Suprapubic skin (tissue), 4 donors: Measurements from ENCODE around the gene DCST1.

ENCODE experiments used
- EP300 ChIP-seq: sonication (generic); formaldehyde crosslinking; IDR thresholded peaks from one replicate; pipeline ENCODE4 v1.6.1; 2017; ENCODE audit warnings: antibody characterized with exemption
- POLR2A ChIP-seq, 2 donors: fragments of 450-650 bp; IDR thresholded peaks; one replicate each; pipeline ENCODE4 v1.6.1; 2017; ENCODE audit warnings: antibody characterized with exemption in 2 of 2, mild to moderate bottlenecking in 2 of 2, moderate library complexity in 2 of 2
- POLR2AphosphoS5 ChIP-seq, 3 donors: sonication (generic); formaldehyde crosslinking; IDR thresholded peaks; one replicate each; pipeline ENCODE4 v1.6.1; 2017; ENCODE audit warnings: antibody characterized with exemption in 3 of 3
- TF ChIP-seq, protein P1 (sequence below), 2 donors: fragments of 200-600 bp in 1 of 2; fragments of 450-650 bp in 1 of 2; sonication (generic) in 1 of 2; IDR thresholded peaks; one replicate each; pipeline ENCODE4 v1.5.1; 2016 to 2019; ENCODE audit warnings: antibody characterized with exemption in 2 of 2, mild to moderate bottlenecking in 1 of 2, moderate library complexity in 1 of 2

DNA sequence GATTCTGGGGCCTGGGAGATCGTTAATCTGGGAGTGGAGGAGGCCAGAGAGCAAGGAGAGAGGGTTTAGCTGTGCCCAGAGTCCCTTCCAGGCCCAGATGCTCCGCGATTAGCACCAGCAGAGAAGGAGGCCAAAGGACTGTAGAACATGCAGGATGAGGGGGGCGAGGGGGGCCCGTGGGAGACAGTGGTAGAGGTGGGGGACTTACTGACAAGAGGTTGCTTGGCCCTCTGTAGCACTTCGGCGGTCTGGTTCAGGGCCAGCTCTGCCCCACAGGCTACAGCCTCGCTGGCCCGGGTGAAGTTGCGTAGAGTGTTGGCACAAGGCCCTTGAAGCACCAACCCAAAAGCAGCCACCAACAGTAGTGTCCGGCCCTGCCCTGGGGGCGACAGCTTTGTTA, 738 bp upstream of the DCST1 start:
- TF ChIP-seq POLR2AphosphoS5 (IDR thresholded peaks at IDR 0.05) (no peak), POLR2A (IDR thresholded peaks at IDR 0.05) (no peak), EP300 (no peak)
- TF ChIP-seq, protein P1, sequence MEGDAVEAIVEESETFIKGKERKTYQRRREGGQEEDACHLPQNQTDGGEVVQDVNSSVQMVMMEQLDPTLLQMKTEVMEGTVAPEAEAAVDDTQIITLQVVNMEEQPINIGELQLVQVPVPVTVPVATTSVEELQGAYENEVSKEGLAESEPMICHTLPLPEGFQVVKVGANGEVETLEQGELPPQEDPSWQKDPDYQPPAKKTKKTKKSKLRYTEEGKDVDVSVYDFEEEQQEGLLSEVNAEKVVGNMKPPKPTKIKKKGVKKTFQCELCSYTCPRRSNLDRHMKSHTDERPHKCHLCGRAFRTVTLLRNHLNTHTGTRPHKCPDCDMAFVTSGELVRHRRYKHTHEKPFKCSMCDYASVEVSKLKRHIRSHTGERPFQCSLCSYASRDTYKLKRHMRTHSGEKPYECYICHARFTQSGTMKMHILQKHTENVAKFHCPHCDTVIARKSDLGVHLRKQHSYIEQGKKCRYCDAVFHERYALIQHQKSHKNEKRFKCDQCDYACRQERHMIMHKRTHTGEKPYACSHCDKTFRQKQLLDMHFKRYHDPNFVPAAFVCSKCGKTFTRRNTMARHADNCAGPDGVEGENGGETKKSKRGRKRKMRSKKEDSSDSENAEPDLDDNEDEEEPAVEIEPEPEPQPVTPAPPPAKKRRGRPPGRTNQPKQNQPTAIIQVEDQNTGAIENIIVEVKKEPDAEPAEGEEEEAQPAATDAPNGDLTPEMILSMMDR (IDR thresholded peaks at IDR 0.05), result no peak
